OCI-LY3 (cell line): ENCODE measurements around the gene ABCA2.

Experiments
- H2AFZ ChIP-seq: fragments of 200-600, 300-600 bp; shearing (Covaris generic); 2 replicates; pipeline ENCODE4 v1.6.0; 2014; ENCODE audit warnings: antibody characterized with exemption, low read depth, low read length
- H3K27ac ChIP-seq: fragments of 200-600, 300-600 bp; sonication (generic); 2 replicates; pipeline ENCODE4 v1.5.1; 2014; ENCODE audit warnings: mild to moderate bottlenecking, low read length, moderate library complexity, mixed read lengths
- H3K27me3 ChIP-seq: fragments of 200-600, 300-600 bp; sonication (generic); 2 replicates; pipeline ENCODE4 v1.6.1; 2014; ENCODE audit warnings: low read depth, low read length, mixed read lengths
- H3K36me3 ChIP-seq: fragments of 200-600, 300-600 bp; sonication (generic); replicated peaks from 2 replicates; pipeline ENCODE3; 2014; ENCODE audit warnings: low read depth, low read length, mixed read lengths
- H3K4me1 ChIP-seq: fragments of 300-600, 200-600 bp; sonication (generic); 2 replicates; pipeline ENCODE4 v1.6.1; 2014; ENCODE audit warnings: low read length, mixed read lengths
- H3K4me2 ChIP-seq: fragments of 200-600, 300-600 bp; sonication (generic); 2 replicates; pipeline ENCODE4 v1.6.1; 2014; ENCODE audit warnings: low read length, mixed read lengths
- H3K4me3 ChIP-seq: fragments of 300-600, 200-600 bp; sonication (generic); 2 replicates; pipeline ENCODE4 v1.5.1; 2014; ENCODE audit warnings: antibody characterized with exemption, mild to moderate bottlenecking, low read length, moderate library complexity
- H3K79me2 ChIP-seq: fragments of 300-600, 200-600 bp; shearing (Covaris generic); 2 replicates; pipeline ENCODE4 v1.6.1; 2014; ENCODE audit warnings: mild to moderate bottlenecking, low read length, mixed read lengths
- H3K9ac ChIP-seq: fragments of 300-600, 200-600 bp; shearing (Covaris generic); 2 replicates; pipeline ENCODE4 v1.6.0; 2014; ENCODE audit warnings: mild to moderate bottlenecking, low read length, moderate library complexity
- H3K9me3 ChIP-seq: fragments of 200-600, 300-600 bp; shearing (Covaris generic); 2 replicates; pipeline ENCODE4 v1.6.1; 2014; ENCODE audit warnings: low read length, mixed read lengths; ENCODE audit not compliant: insufficient read depth
- H4K20me1 ChIP-seq: fragments of 200-600, 300-600 bp; sonication (generic); 2 replicates; pipeline ENCODE4 v1.6.1; 2016; ENCODE audit warnings: low read length, mixed read lengths; ENCODE audit not compliant: insufficient read depth
- CTCF ChIP-seq: fragments of 200-600, 300-600 bp; sonication (generic); IDR thresholded peaks from 2 replicates; pipeline ENCODE4 v1.5.1; 2014; ENCODE audit warnings: antibody characterized with exemption, low read length, low read depth
- EZH2phosphoT487 ChIP-seq: fragments of 200-600 bp; shearing (Covaris generic); IDR thresholded peaks from 2 replicates; pipeline ENCODE4 v1.6.1; 2018; ENCODE audit warnings: antibody characterized with exemption, mixed run types, low read depth

ABCA2 gene

DNA sequence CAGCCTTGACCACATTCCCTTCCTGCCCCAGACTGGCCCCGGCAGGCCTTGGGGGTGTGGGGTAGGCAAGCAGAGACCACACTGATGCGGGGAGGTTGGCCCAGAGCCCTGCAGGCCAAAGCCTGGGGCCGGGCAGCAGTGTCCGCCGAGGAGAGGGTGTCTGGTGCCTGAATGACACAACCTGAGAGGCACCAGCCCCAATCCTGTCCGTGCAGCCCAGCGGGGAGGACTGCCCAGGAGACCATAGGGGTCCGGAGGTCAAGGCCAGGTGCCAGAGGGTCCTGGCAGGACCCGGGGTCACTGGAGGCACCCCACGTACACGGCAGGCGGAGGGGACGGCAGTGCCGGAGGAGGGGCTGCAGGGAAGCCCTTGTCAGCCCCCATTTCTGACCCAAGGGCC lies 56.3 kb downstream of the ABCA2 start:
- no peak for TF ChIP-seq CTCF
- no peak for TF ChIP-seq EZH2phosphoT487
- no peaks in the 10 kb centered on the region for H4K20me1 ChIP-seq
- no peaks in the 10 kb centered on the region for H3K9me3 ChIP-seq
- no peaks in the 10 kb centered on the region for H3K79me2 ChIP-seq
- H3K4me3 ChIP-seq = no peak overlapping the region
- H2AFZ ChIP-seq = no peak overlapping the region
- no peaks in the 10 kb centered on the region for H3K36me3 ChIP-seq
- no peak overlapping the region for H3K4me2 ChIP-seq
- H3K27me3 ChIP-seq = peaks cover 8% of the 10 kb centered on the region; the same call in 1 of the 2 replicates
- H3K9ac ChIP-seq = no peak overlapping the region
- H3K27ac ChIP-seq = no peak overlapping the region
- H3K4me1 ChIP-seq = no peaks in the 10 kb centered on the region

- no peaks in the 10 kb centered on the region for H4K20me1 ChIP-seq
- no peak overlapping the region for H3K27ac ChIP-seq
- peaks cover 8% of the 10 kb centered on the region; the same call in 1 of the 2 replicates for H3K27me3 ChIP-seq
- no peak overlapping the region for H3K9ac ChIP-seq
- no peaks in the 10 kb centered on the region for H3K4me1 ChIP-seq
- H3K36me3 ChIP-seq = no peaks in the 10 kb centered on the region
- no peak overlapping the region for H3K4me2 ChIP-seq
- H3K9me3 ChIP-seq = no peaks in the 10 kb centered on the region
- TF ChIP-seq CTCF (no peak), EZH2phosphoT487 (no peak)
- no peak overlapping the region for H3K4me3 ChIP-seq
- H2AFZ ChIP-seq = no peak overlapping the region
- no peaks in the 10 kb centered on the region for H3K79me2 ChIP-seq
Observed at GRCh38 chr9:136970361-136970760, 57.7 kb downstream of the ABCA2 start.

- H3K4me2 ChIP-seq = no peak overlapping the region
Observed at GRCh38 chr9:136969774-136970173, 58.3 kb downstream of the ABCA2 start.

DNA sequence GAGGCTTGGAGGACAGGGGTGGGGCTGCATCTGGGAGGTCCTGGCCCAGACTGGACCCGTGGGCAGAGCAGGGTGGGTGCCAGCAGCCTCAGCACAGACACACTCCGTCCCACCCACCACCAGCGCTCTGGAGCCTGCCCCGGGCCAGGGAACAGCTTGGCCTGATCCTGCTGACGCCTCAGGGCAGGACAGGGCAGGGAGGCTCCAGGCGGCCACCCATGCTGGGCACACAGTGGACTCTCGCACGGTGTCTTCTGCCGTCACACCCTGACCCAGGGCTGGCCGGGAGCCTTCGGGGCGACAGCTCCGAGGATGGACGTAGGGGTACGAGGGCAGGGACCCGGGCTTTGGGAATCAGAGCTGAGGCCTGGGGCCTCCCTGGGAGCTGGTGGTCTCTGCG lies 58.9 kb downstream of the ABCA2 start:
- Histone ChIP-seq H3K9me3 (no peaks in the 10 kb centered on the region), H3K36me3 (no peaks in the 10 kb centered on the region), H2AFZ (no peak overlapping the region), H3K27ac (no peak overlapping the region), H3K79me2 (no peaks in the 10 kb centered on the region), H3K9ac (no peak overlapping the region), H4K20me1 (no peaks in the 10 kb centered on the region), H3K4me1 (no peaks in the 10 kb centered on the region), H3K4me2 (no peak overlapping the region), H3K4me3 (no peak overlapping the region), H3K27me3 (no peaks in the 10 kb centered on the region)
- no peak for TF ChIP-seq EZH2phosphoT487
- TF ChIP-seq CTCF = no peak

More at GRCh38 chr9:136969774-136970173, 58.3 kb downstream of the ABCA2 start:
- no peaks in the 10 kb centered on the region for H3K79me2 ChIP-seq
- no peak overlapping the region for H3K4me3 ChIP-seq
- no peak overlapping the region for H3K9ac ChIP-seq
- no peak overlapping the region for H2AFZ ChIP-seq
- H4K20me1 ChIP-seq = no peaks in the 10 kb centered on the region
- H3K9me3 ChIP-seq = no peaks in the 10 kb centered on the region
- no peaks in the 10 kb centered on the region for H3K36me3 ChIP-seq
- 0 out of 2 replicates have a peak, but pooled peaks cover 2% of the 10 kb centered on the region for H3K27me3 ChIP-seq
- TF ChIP-seq EZH2phosphoT487 = no peak
- no peak for TF ChIP-seq CTCF
- no peak overlapping the region for H3K27ac ChIP-seq
- H3K4me1 ChIP-seq = no peaks in the 10 kb centered on the region
